HG03108 (cell line): ENCODE data around the gene BTBD16.

Source experiments
- ATAC-seq: cut with Tn5 transposase; IDR thresholded peaks from one replicate; pipeline ENCODE4 v1.9.1; 2021; ENCODE audit warnings: moderate library complexity; ENCODE audit not compliant: unreplicated experiment

The BTBD16 gene

GRCh38 chr10:122271076-122271475 is at the start of gene BTBD16:
BTBD16 (plus strand) TSS chr10:122271296; CDS start chr10:122275082, 3,786 bp downstream.
- ATAC-seq, result no peak

GRCh38 chr10:122221958-122222357 is 49.1 kb upstream of the BTBD16 start:
- ATAC-seq, result no peak

- ATAC-seq, result no peak
Observed at GRCh38 chr10:122222638-122223037, 48.5 kb upstream of the BTBD16 start.

DNA sequence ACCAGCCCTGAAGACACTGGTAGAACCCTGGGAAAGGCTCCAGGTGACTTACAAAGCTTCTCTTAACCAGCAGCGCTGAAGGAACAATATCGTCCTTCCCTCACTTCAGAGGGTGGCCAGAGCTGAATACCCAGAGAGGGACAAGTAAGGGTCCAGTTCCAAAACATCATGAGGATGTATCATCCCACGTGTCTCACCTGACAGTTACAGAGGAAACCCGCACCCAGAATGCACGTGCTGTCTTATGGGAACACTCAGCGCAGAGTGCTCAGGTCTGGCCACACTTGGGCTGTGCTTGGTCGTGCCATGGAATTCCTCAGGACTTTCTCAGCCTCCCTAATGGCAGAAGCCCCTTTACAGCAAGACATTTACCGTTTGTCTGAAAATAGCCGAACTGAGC is 46.9 kb upstream of the BTBD16 start:
- no peak for ATAC-seq

DNA sequence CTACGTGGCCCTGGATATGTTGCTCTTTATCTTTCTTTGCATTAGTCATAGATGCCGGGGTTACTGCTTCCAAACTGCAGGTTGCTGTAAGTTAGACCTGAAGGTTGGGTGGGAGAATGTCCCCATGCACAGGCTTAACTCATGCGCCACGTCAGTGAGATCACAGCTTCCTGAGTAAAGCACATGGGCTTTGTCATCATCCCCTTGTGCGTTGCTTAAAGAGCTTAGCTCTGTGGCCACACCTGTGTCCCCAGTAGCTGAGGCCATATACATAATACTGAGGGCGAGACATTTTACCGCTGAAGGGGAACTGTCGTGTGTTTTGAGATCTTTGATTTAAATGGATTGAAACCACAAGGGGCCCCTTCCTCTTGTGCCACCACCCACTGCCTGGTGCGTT is 45.8 kb upstream of the BTBD16 start:
- ATAC-seq, result no peak

GRCh38 chr10:122227754-122228153 is 43.3 kb upstream of the BTBD16 start:
- no peak for ATAC-seq

- ATAC-seq, result no peak
Observed at GRCh38 chr10:122229666-122230065, 41.4 kb upstream of the BTBD16 start.

GRCh38 chr10:122230222-122230621 is 40.9 kb upstream of the BTBD16 start:
- no peak for ATAC-seq

DNA sequence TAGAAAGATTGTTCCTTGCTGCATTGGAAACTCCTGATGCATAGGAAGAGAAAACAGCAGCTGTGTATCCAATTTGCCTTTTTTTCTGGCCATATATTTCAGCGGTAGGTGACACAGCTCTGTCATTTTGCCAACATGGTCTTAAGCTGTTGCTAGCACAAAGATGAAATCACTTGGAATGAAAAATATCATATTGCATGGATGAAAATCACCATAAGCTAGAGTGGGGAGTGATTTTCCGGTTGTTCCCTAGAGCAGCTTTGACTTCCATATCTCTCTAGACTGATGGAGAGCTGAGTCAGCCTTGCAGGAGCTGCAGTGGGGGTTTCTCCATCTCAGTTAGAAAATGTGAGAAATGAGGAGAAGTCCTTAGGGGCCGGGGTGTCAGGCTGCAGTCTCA is 38.3 kb upstream of the BTBD16 start:
- ATAC-seq, result no peak

- no peak for ATAC-seq
Observed at GRCh38 chr10:122233857-122234348, 37.2 kb upstream of the BTBD16 start.

DNA sequence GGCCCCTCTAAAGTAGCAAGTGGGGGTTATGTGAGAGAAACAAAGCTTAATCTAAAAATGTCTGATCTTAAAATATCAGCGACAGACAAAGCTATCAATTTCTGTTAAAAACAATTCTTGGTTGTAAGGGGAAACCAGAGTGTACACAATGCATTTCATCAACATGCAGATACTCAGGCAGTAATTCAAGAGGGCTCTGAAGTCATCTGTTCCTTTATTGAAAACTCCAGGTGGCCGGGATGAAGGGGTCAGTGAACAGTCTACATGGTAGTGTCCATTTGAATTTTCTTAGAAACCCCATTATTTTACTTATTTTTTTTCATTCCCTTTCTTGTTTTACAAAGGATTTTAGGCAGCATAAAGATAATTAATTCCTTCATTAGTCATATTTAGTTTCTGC is 36.7 kb upstream of the BTBD16 start:
- ATAC-seq, result no peak

GRCh38 chr10:122236690-122237306 is 34.3 kb upstream of the BTBD16 start:
- no peak for ATAC-seq

DNA sequence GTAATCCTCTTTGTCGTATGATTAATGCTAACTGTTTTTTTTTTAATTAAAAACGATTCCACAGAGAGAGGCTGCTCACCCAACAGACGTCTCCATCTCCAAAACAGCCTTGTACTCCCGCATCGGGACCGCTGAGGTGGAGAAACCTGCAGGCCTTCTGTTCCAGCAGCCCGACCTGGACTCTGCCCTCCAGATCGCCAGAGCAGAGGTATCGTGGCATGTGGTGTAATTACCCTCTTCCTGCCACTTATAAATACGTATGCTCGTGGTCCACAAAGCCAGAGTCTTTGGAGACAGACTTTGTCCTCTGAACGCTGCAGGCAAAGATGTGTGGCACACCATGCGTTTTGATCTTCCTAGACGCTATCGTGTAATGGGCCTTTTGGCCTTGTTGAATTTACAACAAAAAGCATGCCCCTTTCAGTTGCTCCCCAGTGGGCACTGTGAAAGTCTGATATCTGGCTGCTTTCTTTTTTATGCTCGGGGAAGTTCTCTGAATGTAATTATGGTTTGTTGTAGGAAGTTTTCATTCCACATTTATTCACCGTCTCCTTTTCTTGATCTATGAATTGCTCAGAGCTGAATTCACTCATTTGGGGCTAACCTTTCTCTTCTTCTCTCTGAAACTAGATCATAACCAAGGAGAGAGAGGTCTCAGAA is 33.6 kb upstream of the BTBD16 start:
- no peak for ATAC-seq

DNA sequence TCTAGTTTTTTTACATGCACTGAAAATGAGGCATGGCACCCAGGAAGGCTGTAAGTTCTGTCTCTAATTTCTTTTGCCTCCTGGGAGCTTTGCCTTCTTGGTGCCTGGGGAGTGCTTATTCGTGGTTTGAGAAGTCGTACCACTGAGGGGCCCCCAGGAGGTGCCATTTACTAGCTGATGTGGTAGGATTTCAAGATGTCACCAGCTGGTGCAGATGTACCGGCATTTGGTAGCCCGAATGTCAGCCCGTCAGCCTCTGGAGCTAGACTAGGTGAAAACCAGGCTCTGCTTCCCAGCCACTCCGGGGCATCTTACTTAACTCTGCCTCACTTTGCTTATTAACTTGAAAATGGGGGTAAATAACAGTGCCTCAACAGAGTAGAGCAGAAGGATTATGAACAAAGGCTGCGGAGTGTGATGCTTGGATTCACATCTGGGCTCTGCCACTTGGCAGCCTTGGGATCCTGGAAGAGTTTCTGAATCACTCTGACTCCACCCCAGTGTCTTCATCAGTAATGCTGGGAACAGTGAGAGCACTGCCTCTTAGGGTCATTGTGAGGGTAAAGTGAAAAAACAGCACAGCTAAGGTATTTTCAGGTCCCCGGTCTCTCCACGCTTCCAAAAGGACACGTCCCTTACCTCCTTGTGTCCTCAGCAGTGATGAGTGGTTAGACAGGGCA is 31.4 kb upstream of the BTBD16 start:
- no peak for ATAC-seq

DNA sequence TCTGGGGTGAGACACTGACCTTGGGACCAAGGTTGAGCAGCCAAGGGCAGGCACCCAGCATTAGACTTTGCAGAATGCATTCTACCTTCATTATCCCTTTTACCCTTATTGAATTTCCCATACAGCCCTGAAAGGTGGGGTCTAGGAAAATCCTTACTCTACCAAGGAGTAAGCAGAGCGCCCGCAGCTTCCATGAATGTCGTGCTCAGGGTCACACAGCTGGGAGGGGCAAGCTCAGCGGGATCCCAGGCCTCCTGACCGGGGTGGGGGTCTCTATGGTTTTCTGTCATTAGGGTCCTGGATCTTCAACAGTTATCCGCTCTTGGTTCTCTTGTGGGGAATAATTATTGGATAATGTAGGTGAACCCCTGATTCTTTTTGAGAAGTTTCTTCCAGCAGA is 30.7 kb upstream of the BTBD16 start:
- no peak for ATAC-seq

GRCh38 chr10:122241836-122242235 is 29.3 kb upstream of the BTBD16 start:
- no peak for ATAC-seq

GRCh38 chr10:122243550-122243949 is 27.5 kb upstream of the BTBD16 start:
- no peak for ATAC-seq

DNA sequence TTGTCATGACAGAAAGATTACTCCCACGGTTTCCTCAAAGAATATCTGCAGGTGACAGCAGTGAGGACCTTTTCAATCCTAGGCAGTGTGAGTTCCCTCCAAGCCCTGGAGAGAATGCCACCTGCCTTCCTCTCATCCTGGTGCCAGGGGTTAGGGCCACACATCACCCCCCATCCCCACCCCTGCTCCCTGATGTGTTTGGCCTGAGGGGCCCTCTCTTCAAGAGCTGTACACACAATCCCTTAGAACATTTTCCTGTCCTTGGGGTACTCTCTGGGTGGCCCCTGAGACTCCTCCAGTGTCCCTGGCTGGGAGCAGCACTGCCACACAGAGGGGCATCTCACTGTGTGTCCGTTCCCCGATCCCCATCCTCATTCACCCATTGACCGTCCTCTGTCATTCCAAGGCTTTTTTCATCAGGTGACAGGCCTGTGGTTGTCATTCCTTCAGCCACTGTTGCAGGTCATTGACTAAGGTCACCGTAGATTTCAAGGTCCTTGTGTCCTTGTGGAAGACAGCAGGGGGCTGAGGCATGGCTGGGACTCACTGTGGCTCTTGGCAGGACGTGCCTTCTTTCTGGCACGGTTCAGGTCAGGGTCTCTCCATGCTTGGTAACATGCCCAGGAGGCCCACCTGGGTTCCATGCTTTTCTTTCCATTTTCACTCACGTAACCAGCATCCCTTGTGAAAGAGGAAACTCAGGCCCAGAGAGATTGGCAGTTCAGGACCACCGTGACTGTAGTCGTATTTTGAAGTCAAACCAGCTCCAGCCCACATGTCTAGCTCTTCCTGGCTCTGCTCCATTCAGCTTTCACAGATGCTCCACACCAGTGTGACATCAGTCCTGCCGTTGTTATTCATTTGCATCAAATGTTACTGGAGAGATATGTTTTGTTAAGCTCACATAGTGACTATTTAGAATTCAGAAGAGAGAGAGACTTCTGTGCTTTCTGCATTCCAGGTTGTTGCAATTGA is 26.8 kb upstream of the BTBD16 start:
- no peak for ATAC-seq

DNA sequence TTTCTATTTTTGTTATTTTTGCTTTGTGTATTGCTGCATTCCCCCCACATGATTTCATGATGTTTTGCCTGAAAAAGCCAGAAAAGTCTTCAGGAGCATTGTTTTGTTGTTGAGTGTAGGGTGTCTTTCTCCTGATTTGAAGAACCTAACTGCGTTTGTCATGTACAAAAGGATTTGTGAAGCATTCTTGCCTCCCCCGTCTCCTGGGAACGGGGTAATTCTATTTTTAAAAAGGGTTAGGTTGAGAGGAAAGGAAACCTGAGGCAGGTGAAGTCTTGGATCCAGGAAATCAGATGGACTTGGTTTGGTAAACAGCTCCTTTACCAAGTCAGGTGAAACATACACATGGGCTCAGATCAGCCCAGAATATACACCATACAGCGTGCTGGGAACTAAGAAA is 26.0 kb upstream of the BTBD16 start:
- ATAC-seq, result no peak

DNA sequence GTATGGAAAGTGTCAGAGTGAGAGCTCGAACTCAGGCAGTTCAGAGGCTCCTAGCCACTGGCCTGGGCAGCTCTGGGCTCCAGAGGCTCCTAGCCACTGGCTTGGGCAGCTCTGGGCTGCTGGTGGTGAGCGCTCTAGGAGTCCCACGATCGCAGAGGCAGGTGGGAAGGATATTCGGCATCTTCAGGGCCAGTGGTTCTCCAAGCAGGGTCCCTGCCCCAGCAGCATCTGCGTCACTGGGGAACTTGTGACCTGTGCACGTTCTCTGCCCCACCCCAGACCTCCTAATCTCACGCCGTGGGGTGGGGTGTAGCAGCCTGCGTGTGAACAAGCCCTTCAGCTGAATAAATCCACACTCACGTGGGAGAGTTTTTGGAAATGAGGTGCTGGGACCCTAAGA is 25.2 kb upstream of the BTBD16 start:
- ATAC-seq, result no peak
